Stimulated activated CD4-positive, alpha-beta T cell treated with anti-CD3 and anti-CD28 coated beads, Interleukin-4, amount 100 ng/mL, for 4 hours (primary cell): ENCODE measurements around the gene MATK.

Experiments
- DNase-seq, 2 experiments: peaks; one replicate each; pipeline ENCODE4 v3.0.0-alpha.2; 2020

MATK gene

DNA sequence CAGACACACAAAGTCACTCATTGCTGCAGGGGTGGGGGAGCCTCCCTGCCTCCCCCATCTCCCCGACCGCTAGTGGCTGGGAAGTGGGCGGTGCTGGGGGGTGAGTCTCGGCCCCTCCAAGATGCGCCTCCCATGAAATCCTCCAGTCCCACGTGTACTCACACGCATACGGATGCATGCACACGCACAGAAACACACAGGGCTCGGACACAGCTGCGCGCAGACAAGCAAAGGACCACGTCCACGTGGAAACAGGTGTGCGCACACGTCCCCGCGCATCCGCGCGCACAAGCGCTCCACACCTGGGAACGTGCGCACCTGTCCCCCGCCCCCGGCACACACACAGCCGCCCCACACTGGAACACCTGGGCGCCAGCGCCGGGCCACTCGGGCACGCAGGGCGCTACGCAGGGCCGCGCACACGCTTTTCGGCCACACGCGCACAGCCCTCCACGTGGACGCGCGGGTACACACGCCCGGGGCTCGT is 687 bp downstream of the MATK start:
- peak; percentile 40 to 73 for DNase-seq

DNA sequence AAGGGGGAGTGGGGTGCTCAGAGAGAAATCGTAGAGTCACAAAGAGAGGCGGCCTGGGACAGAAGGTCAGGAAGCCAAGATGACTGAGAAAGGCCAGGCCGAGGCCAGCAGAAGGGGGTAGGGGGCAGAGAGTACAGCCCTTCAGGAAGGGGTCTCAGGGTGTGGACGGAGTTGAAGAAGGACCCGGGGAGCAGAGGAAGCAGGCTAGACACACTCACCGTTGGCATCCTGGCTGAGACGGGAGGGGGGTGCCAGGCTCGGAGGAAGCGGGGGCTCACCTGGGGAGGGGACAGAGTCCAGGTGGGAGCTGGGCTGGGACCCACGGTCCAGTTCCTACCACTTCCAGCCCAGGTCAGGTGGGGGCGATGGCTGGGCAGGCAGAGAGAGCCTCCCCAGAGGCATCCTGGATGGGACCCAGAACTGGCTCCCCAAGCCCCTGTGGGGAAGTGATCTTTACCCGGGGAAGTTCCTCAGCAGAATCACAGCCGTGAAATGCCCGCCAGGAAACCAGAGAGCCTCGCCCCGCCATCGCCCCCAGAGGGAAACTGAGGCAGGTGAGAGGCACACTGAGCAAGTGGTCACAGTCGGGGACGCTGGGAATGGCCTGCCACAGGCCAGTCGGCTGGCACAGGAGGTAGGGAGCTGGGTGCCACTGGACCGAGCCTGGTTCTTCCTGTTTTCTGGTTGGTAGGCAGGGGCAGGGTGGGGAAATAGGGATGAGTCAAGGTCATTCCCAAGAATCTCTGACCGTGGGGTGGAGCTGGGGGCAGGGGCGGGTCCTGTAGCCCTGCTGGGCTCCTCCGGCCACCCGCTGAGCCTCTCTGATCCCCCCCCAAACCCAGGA is 1.4 kb downstream of the MATK start:
- DNase-seq, result no peak

DNA sequence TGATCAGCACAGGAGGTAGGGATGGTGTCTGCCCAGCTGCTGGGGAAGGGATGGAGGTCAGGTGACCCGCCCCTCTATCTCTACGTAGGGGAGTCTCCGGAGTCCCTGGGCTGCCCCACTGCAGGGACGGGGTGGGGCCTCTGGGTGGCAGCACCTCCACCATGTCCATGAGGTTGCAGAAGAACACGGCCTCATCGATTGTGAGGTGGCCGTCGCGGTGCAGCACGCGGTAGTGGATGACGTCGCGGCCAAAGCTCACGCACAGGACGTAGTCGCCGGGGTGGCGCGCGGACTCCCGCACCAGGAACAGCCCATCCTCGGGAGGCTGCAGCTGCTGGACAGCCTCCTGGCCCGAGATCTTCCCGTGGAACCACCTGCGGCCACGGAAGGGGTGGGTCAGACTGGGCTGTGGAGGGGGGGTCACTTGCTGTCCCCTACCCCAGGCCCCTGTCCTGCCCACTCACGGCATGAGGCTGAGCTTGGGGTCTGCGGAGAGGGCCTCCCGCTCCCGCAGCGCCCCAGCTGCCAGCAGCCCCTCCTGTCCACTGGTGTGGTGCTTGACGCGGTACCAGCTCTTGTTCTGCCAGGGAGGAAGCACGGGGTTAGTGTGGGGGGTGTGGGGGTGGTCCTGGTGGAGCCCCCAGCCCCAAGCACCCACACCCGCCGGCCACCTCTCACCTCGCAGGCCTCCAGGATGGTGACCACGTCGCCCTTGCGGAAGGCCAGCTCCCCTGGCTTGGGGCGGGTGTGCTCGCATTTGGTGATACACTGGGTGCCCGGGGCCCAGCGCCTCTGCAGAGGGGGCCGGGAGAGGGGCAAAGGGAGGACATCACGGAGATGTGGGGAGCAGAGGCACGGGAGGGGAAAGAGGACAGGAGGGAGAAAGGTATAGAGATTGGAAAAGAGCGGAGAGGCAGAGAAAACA is 2.3 kb downstream of the MATK start:
- peak; percentile 39 to 41 for DNase-seq

DNA sequence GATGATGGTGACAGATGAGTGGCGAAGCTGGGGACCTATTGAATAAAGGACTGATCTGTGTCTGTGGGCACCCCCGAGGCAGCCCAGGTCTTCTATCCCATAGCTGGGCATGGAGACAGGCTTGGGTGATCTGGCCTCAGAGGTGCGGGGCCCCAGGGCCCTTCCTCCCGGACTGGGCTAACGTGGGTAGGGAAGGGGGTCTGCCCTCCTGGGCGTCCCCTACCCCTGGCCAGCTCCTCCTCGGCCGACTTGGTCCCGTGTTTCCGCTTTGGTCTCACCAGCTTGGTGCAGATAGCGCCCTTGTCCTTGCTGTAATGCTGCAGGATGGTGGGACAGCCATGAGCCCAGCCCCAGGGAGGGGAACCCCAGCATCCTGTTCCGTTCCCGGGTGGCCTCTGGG is 3.3 kb downstream of the MATK start:
- DNase-seq, result no peak

DNA sequence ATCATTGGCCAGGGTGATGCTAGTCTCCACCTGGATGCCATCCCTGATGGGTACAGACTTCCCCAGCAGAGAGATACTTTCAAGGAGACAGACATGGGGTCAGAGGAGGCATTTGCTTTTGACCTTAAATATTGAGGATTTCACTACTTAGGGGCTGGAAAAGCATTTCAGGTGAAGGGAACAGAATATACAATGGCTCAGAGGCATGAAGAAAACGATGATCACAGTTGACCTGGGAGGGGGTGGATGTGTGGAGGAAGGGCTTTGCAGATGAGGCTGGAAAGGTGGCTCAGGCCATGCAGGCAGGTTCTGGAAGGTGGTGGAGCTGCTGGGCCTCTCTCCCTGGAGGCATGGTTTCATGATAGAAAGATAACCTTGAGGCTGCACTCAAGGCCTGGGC is 3.9 kb downstream of the MATK start:
- no peak for DNase-seq

DNA sequence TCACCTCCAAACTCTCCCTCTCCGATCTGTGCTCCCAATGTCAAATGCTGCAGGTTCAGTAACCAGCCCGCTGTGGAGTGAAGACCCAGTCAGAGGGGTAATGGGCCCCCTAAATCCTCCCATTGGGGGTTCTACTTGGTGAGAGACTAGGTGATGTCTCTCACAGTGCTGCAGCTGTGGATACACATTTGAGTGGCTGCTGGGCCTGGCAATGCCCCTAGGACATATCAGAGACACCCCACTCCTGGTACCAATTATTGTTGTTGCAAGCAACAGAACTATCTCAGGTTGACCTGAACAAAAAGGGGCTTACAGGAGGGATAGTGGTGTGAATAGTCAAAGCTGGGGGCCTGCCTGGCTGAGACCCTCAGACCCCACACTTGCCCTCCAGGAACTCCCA is 4.6 kb downstream of the MATK start:
- DNase-seq, result no peak

DNA sequence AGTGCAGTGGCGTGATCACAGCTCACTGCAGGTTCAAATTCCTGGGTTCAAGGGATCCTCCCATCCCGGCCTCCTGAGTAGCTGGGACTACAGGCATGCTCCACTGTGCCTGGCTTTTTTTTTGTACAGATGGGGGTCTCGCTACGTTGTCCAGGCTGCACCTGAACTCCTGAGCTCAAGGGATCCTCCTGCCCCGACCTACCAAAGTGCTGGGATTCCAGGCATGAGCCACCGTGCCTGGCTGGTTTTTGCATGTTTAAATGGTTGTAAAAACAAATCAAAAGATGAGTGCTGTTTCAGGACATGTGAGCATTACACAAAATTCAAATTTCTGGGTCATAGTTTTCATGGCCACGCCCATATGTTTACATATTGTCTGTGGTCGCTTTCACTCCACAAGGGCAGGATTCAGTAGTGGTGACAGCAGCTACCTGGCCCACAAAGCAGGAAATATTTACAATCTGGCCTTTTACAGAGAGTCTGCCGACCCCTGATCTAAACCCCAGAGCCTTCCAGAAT is 5.3 kb downstream of the MATK start:
- DNase-seq, result no peak

DNA sequence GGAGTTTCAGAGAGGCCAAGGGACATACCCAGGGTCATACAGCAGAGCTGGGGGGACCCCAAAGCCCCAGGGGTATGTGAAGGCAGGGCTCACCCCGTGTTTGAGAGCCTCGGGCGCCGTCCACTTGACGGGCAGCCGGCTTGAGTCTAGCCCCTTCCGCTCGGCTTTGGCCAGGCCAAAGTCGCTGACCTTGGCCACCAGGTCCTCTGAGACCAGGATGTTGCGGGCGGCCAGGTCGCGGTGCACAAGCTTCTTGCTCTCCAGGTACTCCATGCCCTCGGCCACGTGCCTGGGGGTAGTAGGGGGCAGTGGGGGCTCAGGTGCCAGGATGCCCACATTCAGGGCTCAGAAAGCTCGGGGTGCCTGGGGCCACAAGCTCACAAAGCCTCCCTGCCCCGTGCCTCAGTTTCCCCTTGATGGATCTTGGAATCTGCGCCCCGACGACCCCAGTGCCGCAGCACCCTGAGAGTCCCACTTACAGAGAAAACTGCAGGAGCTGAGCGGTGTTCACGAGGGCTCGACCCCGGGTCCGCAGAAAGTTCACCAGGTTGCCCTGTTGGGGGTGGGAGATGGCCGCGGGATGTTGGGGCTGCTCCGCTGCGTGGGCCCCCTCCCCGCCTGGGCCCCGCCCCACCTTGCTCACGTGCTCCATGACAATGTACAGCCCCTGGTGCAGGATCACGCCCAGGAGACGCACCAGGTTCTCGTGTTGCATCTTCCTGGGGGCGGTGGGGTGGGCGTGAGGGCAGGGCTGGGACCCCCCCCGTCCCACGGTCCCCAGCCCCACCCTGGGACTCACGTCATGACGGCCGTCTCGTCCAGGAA is 7.1 kb downstream of the MATK start:
- DNase-seq, result no peak

DNA sequence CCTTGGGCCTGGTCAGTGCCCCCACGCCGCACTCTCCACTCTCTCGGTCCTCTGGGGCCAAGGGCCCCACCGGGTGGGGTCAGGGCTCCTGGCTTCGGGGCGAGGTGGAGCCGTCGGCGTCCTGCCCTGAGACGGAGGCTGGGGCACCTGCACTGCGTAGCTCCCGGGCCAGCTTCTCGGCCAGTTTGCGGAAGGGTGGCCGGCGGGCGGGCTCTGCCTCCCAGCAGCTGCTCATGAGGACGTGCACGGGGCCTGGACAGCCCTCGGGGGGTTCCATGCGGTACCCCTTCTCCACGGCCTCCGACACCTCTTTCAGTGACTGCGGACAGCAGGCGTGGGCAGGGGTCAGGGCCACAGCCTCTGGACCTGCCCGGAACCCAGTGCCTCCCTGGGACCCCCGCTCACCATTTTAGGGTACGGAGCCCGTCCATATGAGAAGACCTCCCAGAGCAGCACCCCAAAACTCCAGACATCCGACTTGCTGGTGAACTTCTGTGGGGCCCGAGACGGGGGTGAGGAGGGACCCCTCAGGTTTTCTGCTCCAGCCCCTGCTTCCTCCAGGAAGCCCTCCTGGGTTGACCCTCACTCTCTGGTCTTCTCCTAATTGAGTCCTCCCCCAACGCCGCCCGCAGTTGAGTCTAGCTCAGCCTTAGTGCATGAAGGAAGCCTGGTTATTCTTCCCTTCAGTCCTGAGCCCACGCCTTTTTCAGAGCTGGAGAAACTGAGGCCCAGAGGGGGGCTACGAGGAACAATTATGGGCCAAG is 7.9 kb downstream of the MATK start:
- no peak for DNase-seq

DNA sequence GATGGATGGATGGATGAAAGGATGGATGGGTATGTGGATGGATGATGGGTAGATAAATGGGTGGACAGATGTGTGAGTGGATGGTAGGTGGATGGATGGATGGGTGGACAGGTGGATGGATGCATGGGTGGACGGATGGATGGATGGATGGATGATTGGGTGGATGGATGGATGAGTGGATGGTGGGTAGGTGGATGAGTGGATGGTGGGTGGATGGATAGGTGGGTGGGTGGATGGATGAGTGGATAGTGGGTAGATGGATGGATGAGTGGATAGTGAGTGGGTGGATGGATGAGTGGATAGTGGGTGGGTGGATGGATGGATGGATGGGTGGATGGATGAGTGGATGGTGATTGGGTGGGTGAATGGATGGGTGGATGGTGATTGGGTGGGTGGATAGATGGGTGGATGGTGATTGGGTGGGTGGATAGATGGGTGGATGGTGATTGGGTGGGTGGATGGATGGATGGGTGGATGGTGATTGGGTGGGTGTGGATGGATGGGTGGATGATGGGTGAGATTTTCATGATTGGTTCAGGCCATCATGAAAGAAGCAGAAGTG is 9.6 kb downstream of the MATK start:
- DNase-seq, result no peak

DNA sequence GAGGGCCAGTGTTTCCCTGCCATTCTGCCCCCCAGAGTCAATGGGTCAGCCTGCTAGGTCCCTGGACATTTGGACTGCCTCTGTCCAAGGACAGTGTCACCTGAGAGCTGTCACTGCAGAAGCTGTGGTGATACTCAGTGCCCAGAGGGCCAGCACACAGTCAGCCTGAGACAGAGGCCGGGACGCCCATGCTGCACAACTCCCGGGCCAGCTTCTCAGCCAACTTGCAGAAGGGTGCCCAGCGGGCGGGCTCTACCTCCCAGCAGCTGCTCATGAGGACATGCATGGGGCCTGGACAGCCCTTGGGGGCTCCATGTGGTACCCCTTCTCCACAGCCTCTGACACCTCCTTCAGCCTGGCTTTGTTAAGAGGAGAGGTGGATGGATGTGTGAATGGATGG is 10.3 kb downstream of the MATK start:
- no peak for DNase-seq

DNA sequence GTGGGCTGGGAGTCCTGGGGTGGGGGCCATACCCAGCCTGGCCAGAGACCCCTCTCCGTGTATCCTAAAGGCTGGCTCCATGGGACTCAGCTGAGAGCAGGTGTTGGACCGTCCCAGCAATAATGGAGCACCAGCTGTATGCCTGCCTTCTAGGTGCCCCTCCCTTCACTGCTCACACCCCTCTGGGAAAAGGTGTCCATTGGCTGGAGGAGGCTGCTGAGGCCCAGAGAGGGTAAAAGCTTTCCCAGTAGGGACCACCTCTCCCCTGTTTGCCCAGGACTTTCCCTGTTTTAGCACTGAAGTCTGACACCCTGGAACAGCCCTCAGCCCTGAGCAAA is 10.8 kb downstream of the MATK start:
- DNase-seq, result no peak

DNA sequence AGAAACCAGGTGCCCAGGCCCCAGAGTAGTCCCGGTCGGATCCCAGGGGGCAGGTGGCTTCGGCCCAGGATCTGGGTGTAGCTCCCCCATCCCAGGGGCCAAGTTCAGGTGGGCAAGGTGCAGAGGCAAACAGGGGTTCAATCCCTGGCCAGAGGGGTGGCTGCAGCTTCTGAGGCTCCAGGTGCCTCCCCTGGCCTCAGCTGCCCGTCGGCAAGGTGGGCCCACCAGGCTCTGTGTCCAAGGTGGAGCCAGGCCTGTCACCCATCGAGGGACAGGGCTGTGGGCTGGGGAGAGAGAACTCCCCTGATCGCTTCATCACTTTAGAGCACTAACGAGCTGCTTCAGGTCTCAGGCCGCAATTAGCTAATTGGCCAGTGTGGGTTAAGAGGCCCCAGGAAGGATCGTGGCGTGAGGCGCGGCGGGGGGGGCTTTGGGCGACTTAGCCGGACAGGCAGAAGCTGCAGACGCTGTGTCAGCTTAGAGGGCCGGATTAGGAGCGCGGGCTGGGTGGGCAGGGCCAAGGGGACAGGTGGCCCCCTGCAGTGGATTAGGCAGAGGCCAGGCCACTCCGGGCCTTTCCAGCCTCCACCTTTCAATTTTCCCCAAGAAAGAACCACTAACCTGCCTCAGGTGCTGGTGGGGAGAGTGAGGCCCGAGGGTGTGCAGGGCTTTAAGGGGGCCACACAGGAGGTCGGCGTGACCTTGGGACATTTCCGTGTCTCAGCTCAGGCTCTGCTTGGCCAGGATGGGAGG is 11.4 kb downstream of the MATK start:
- no peak for DNase-seq

DNA sequence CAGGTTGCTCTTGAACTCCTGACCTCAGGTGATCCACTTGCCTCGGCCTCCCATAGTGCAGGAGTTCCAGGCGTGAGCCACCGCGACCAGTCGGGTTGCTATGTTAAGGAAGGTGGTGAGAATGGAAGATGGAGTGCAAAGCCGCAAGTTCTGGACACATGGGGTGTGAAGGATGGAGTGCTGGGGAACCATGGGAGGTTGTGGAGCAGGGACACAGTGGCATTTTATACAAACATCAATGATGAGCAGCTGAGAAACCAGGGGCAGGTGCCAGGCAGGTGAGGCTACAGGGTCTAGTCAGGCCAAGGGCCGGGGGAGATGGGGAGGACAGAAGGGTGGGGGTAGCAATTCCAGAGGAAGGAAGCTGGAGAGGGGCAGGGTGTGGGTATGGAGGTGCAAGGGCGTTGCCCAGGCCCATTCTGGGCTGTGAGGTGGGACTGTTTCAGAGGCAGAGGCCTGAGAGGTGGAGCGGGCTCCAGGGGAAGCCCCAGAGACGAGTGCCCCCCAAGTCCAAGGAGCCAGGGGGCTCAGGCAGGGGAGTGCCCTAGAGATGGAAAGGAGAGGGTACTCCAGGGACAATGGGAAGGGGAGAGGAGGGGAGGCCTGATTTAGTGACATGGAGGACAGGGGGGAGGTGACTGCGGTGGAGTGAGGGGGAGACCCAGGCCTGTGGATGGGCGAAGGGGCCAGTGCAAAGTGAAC is 12.2 kb downstream of the MATK start:
- no peak for DNase-seq

DNA sequence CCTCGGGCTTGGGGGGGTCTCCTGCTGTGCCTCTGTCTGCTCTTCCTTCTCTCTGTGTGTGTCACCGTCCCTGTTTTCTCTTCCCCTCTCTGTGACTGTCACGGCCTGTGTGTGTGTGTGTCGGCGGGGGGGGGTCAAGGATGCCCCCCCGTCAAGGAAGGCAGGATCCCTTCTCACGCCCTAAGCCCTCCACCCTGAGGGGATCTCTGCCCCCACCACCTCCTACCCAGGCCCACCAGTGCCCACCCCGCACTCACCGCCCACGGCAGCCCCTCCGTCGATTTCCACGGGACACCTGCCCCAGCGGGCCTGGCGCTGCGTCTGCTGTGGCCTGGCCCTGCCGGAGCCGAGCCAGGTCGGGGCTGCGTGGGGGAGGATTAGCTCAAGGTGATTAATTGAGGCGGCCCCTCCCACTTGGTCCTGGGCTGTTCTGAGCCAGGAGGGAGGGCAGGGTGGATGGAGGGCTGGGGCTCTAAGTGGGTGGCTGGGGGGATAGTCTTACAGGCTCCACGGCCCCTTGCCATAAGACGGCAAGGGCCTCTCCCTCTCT is 14.2 kb downstream of the MATK start, which contains the start of gene RAX2:
Gene RAX2 (minus strand): TSS at position 323 of the 550 bp plus-strand sequence. CDS start 486 bp downstream, outside the sequence.
- DNase-seq, result no peak

DNA sequence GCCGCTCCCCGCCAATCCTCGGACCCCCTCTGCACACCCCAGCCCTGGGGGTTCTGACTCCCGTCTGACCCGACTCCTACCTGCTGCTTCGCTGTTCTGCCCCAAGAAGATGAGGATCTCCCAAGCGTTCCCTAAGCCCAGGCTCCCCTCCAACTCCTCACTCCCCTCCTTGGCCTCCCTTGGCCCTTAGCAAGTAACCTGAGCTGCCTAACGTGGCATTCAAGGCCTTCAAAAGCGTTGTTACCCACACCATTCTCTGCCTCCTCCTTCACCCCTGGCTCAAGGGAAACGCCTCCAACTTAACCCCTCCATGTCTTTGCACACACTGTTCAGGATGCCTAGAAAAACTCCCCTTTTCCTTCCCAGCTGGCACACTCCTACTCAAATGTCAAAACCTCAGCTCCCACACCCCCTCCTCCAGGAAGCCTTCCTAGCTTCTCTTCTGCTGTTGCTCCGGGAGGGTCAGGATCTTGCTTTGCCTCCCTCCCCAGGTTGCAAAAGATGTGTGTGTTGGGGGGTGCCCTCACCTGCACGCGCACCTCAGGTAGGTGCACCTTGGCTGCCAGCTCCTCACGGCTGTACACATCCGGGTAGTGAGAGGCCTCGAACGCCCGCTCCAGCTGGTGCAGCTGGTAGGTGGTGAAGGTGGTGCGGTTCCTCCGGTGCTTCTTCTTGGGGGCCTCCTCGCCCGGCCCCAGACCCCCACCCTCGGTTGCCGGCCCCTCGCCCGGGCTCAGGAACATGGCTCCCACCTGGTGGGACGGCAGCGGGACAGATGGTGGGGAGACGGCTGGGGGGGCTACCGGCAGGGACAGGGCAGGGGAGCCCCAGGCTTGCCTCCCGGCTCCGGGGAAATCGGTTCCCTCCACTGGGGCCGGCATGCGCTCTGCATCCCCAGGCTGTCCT is 14.9 kb downstream of the MATK start:
- DNase-seq, result no peak

DNA sequence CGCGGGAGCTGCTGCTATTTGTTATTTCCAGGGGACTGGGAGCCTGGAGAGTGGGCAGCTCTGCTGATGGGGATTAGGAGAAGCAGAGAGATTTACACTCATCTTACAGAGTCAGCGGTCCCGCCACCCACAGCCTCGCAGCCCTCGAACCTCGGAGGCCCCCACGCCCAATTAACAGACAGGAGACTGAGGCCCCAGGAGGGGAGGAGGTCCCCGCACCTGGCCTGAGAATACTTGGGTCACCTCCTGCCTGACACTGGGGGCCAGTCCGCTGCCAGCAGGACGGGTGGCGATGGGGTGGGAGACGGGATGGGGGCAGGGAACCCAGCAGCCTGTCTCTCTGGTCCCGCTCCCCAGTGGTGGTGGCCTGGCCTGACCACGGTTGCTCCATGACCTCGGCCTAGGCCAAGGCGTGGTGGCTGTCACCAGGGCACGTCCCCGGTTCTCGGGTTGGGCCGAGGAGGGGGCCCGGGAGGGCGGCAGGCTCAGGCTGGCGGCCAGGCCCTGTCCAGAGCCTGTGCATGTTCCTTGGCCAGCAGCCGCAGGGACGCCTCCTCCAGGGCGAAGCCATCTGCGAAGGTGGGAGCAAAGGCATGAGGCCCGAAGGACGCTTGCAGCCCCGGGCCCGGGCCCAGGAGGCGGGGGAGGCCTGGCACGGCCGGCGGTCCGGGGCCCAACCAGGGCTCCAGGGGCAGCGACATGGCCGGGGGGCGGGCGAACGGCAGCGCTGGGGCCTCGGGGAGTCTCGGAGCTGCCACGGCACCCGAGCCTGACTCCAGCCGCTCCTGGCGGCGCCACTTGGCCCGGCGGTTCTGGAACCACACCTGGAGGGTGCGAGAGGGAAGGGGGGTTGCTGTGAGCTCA is 15.8 kb downstream of the MATK start:
- DNase-seq, result no peak

DNA sequence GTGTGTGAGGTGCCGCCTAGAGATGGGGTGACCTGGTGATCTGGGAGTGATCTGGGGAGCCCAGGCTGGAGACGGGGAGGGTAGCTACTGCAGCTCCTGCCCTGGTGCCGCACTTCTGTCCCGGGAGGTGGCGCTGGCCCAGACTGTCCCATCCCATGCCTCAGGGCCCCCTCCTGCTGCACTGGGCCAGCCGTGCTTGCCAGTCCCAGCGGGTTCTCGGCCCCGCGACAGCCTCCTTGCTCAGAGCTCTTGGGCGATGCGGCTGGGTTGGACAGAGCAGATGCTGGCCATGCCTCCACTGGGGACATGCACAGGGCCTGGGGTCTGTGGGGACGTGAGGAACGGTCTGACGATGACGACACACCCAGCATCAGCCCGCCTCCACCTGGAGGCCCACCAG is 16.7 kb downstream of the MATK start:
- DNase-seq, result no peak
